Cardiac septum (tissue), 1 donor: ENCODE data around the gene TADA2B. TPM values are rescaled to one million over a fixed set of nuclear protein-coding genes. Genes with fewer than 3 reads are reported as not detected.
"Not testable (repeated sequence)": the region's sequence is repeated elsewhere in the genome, so short reads cannot be mapped to it uniquely, and the experiment has no call there.

Experiments
- DNase-seq: peaks from one replicate; pipeline ENCODE4 v3.0.0-alpha.2; 2020; ENCODE audit warnings: low spot score
- intact Hi-C: fragments of 100-400 bp; cut with DNase I; formaldehyde crosslinking; loops from one replicate; pipeline ENCODE4 v1.14.0; 2022
- total RNA-seq: library from RNA; stranded (reverse); fragmentation: NEBNext Ultra II Directional; extraction: Animal tissue kit (Norgen Biotek cat#: 25700); gene quantifications from one replicate; pipeline ENCODE4 v1.2.1, GENCODE V29; 2021
- donor health status: DM: no; HTN: no; CAD: no.

Gene TADA2B
- total RNA-seq, 1 donor from 2014 or later: 25.6 TPM

GRCh38 chr4:7073059-7073458 lies 29.9 kb downstream of the TADA2B start:
- intact Hi-C loops: loop anchor here (5.0 kb wide), 1 partner anchor 291 kb away; the partner anchor contains the start of gene KIAA0232
- no peak for DNase-seq

GRCh38 chr4:7073526-7074390 lies 30.6 kb downstream of the TADA2B start:
- intact Hi-C loops: loop anchor here (5.0 kb wide), 1 partner anchor 291 kb away; the partner anchor contains the start of gene KIAA0232
- DNase-seq: no peak

GRCh38 chr4:7074426-7074825 lies 31.3 kb downstream of the TADA2B start:
- no peak for DNase-seq
- intact Hi-C loops: loop anchor here (5.0 kb wide), 1 partner anchor 292 kb away; the partner anchor contains the start of gene KIAA0232

- no peak for DNase-seq
- intact Hi-C loops: no loop called here
Observed at GRCh38 chr4:7075962-7076695, 33.0 kb downstream of the TADA2B start.

GRCh38 chr4:7076696-7077082 lies 33.5 kb downstream of the TADA2B start:
- intact Hi-C loops: no loop called here

GRCh38 chr4:7077371-7077770 lies 34.2 kb downstream of the TADA2B start:
- intact Hi-C loops: no loop called here
- no peak for DNase-seq

More at GRCh38 chr4:7076696-7077082, 33.5 kb downstream of the TADA2B start:
- DNase-seq: no peak

GRCh38 chr4:7078025-7078424 lies 34.9 kb downstream of the TADA2B start:
- intact Hi-C loops: no loop called here

GRCh38 chr4:7079483-7079882 lies 36.3 kb downstream of the TADA2B start:
- DNase-seq, intact Hi-C loops: not testable (repeated sequence)

More at GRCh38 chr4:7078025-7078424, 34.9 kb downstream of the TADA2B start:
- DNase-seq: no peak

GRCh38 chr4:7079909-7080308 lies 36.7 kb downstream of the TADA2B start:
- DNase-seq, intact Hi-C loops: not testable (repeated sequence)

GRCh38 chr4:7083597-7084563 lies 40.7 kb downstream of the TADA2B start:
- intact Hi-C loops: no loop called here
- no peak for DNase-seq

GRCh38 chr4:7084564-7084961 lies 41.4 kb downstream of the TADA2B start:
- DNase-seq, intact Hi-C loops: not testable (repeated sequence)

- intact Hi-C loops: no loop called here
- no peak for DNase-seq
Observed at GRCh38 chr4:7086384-7086783, 43.2 kb downstream of the TADA2B start.

GRCh38 chr4:7087036-7087435 lies 43.9 kb downstream of the TADA2B start:
- intact Hi-C loops: no loop called here

GRCh38 chr4:7089213-7089986 lies 46.2 kb downstream of the TADA2B start:
- no peak for DNase-seq
- intact Hi-C loops: no loop called here

More at GRCh38 chr4:7087036-7087435, 43.9 kb downstream of the TADA2B start:
- no peak for DNase-seq

- DNase-seq: no peak
- intact Hi-C loops: no loop called here
Observed at GRCh38 chr4:7092026-7092425, 48.9 kb downstream of the TADA2B start.

- DNase-seq: no peak
- intact Hi-C loops: no loop called here
Observed at GRCh38 chr4:7094916-7095315, 51.7 kb downstream of the TADA2B start.

- no peak for DNase-seq
- intact Hi-C loops: no loop called here
Observed at GRCh38 chr4:7095611-7096155, 52.5 kb downstream of the TADA2B start.

GRCh38 chr4:7096236-7096635 lies 53.1 kb downstream of the TADA2B start:
- intact Hi-C loops: no loop called here
- DNase-seq: no peak
